Thyroid gland (tissue), 4 donors: Measurements from ENCODE around the gene FANCD2.

Experiments used
- CTCF ChIP-seq, 6 experiments: fragments of 200-600 bp in 3 of 6; fragments of 450-650 bp in 3 of 6; sonication (generic) in 3 of 6; IDR thresholded peaks; one replicate each; pipeline ENCODE4 v1.5.1; 2016 to 2019; ENCODE audit warnings: antibody characterized with exemption in 6 of 6, mild to moderate bottlenecking in 2 of 6, inconsistent platforms in 1 of 6, moderate library complexity in 1 of 6
- POLR2A ChIP-seq, 2 donors: fragments of 450-650 bp; IDR thresholded peaks; one replicate each; pipeline ENCODE4 v1.6.1; 2017; ENCODE audit warnings: antibody characterized with exemption in 2 of 2, mild to moderate bottlenecking in 2 of 2, moderate library complexity in 1 of 2

- no peak for TF ChIP-seq CTCF (IDR thresholded peaks at IDR 0.05)
- TF ChIP-seq POLR2A (IDR thresholded peaks at IDR 0.05): no peak
These were observed 93.1 kb downstream of the FANCD2 start for GRCh38 chr3:10119376-10119775.
